Left cardiac atrium (tissue), 4 donors: ENCODE data around the gene H3-3A. TPM values are rescaled to one million over a fixed set of nuclear protein-coding genes. Genes with fewer than 3 reads are reported as not detected.

ENCODE experiments used
- ATAC-seq, 2 donors: fragments of 200-7000 bp; cut with Tn5 transposase; one replicate each; pipeline ENCODE4 v1.9.1; 2020; ENCODE audit warnings: mild to moderate bottlenecking in 2 of 2, moderate library complexity in 2 of 2
- DNase-seq: peaks from one replicate; pipeline ENCODE4 v3.0.0-alpha.2; 2020
- intact Hi-C, 2 donors: fragments of 100-400 bp; cut with DNase I; formaldehyde crosslinking; loops; one replicate each; pipeline versions ENCODE4 v1.14.1 to v1.15.1; 2022 to 2023
- long read RNA-seq: library from polyadenylated mRNA; unstranded; transcript quantifications from one replicate; pipeline ENCODE4 v2.0.0, GENCODE V29; 2021
- total RNA-seq, 2 donors: library from RNA; stranded (reverse); fragmentation: NEBNext Ultra II Directional; extraction: Animal tissue kit (Norgen Biotek cat#: 25700); gene quantifications; one replicate each; pipeline ENCODE4 v1.2.1, GENCODE V29; 2021
- donor health status: DM: no; HTN: yes; CAD: no.
- donor health status: DM: no; HTN: yes; CAD: no; lungs with severe emphysema.
- donor health status: DM: yes; HTN: yes; CAD: no.
- donor health status: Dilated cardiomyopathy.

Gene H3-3A
- total RNA-seq, result 100 to 1,000 TPM; 285 to 316 TPM
- long read RNA-seq, transcript H3F3A-203 (4 exons, 1,088 nt), result major isoform, 23 of 24 reads
- long read RNA-seq, partial matches to known transcripts, result 0 of 24 reads
- long read RNA-seq, other reads (novel, unspliced or antisense), result 0 of 24 reads

DNA sequence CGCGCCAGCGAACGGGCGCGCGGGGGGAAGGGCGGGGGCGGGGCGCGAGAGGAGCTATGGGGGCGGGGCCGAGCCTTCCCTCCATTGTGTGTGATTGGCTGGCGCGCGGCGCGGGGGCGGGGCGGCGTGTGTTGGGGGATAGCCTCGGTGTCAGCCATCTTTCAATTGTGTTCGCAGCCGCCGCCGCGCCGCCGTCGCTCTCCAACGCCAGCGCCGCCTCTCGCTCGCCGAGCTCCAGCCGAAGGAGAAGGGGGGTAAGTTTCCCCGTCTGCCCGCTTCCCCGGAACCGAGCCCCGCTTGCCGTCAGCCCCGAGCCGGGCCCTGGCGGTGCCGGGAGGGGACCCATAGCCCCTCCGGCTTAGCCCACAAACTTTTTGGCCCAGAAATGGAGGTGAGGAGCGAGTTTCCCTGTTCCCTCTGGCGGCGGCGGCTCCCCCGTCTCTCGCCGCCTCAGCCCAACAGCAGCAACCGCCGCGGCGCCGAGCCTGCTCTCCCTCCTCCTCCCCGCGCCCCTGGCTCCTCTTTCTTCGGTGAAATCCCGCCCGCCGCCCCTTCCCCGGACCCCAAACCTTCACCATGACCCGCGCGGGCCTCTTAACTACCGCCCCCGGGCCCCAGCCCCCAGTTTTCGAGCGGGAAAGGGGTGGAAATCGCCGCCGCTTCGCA, at the start of gene H3-3A:
Gene H3-3A, plus strand, starts transcription at position 159 of the 666 bp plus-strand sequence. CDS start 1,636 bp downstream, outside the sequence.
- peak; percentile 99 for DNase-seq
- peak; percentile 93 for ATAC-seq
- intact Hi-C loops, result loop anchor here in 1 of 2 donors (1.0 kb wide), 1 partner anchor 48 kb away; no protein-coding TSS in a partner anchor

GRCh38 chr1:226017070-226017469, 45.4 kb upstream of the H3-3A start:
- DNase-seq (no peak), ATAC-seq (no peak)
- intact Hi-C loops, result no loop called here

DNA sequence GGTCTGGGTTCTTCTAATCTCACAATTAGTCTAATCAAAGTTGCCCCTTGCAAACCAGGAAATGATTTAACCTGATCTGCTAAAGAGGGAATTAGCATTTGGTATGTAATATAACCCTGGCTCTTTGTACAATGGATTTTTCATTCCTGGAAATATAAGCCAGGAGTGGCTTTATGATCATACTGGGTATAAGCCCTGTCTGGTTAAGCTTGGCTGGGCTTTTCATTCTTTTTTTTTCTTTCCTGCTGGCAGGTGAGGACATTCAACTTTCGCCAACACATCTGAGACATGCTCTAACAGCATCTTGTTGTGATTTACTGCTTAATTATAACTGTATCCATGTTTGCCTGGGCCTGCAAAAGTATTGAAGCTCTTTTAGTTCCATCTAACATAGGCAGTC, 42.9 kb upstream of the H3-3A start:
- intact Hi-C loops, result no loop called here
- DNase-seq (no peak), ATAC-seq (no peak)

- intact Hi-C loops, result no loop called here
- DNase-seq, result no peak
- no peak for ATAC-seq
Observed at GRCh38 chr1:226021401-226021800, 41.1 kb upstream of the H3-3A start.

GRCh38 chr1:226021801-226022200, 40.7 kb upstream of the H3-3A start:
- ATAC-seq, result no peak
- intact Hi-C loops, result no loop called here

DNA sequence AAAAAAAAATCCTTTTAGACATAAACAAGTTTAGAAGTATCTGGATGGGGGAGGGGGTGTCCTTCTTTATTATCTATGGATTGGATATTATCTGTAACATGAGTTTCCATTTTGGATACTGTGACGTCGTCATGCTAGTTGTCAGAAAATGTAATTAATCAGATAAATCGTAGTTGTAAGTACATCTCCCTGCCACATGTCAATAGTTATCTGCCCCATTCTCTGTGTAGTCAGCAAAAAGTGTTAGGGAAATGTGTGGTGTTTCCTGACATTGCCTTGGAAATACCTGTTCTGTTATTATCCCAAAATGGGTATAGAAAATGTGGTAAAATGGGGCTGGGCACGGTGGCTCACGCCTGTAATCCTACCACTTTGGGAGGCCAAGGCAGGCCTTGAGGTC, 38.8 kb upstream of the H3-3A start:
- ATAC-seq, result no peak
- intact Hi-C loops, result no loop called here
- no peak for DNase-seq

More at GRCh38 chr1:226021801-226022200, 40.7 kb upstream of the H3-3A start:
- no peak for DNase-seq

GRCh38 chr1:226026833-226027232, 35.7 kb upstream of the H3-3A start:
- ATAC-seq, result no peak
- DNase-seq, result no peak
- intact Hi-C loops, result no loop called here

- DNase-seq (no peak), ATAC-seq (no peak)
- intact Hi-C loops, result no loop called here
Observed at GRCh38 chr1:226027538-226028217, 34.8 kb upstream of the H3-3A start.

DNA sequence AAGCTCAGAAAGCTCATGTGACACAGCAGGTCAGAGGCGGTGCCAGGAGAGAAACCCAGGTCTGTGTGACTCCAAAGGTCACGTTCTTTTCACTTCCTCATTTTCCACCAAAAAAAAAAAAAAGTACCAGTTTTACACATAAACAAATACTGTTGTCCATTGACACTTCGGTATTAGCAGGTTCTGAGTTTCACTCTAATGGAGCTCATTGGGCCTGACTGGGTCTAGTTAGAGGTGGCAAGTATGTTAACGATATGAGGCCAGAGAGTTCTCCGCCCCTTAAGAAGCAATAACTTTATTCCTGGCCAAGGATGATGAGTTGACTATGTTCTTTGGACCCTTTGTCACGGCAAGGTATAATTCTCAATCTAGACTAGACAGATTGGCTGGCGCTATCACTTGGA, 33.4 kb upstream of the H3-3A start:
- peak in 1 of 2 donors; percentile 16 for ATAC-seq
- intact Hi-C loops, result no loop called here
- no peak for DNase-seq

DNA sequence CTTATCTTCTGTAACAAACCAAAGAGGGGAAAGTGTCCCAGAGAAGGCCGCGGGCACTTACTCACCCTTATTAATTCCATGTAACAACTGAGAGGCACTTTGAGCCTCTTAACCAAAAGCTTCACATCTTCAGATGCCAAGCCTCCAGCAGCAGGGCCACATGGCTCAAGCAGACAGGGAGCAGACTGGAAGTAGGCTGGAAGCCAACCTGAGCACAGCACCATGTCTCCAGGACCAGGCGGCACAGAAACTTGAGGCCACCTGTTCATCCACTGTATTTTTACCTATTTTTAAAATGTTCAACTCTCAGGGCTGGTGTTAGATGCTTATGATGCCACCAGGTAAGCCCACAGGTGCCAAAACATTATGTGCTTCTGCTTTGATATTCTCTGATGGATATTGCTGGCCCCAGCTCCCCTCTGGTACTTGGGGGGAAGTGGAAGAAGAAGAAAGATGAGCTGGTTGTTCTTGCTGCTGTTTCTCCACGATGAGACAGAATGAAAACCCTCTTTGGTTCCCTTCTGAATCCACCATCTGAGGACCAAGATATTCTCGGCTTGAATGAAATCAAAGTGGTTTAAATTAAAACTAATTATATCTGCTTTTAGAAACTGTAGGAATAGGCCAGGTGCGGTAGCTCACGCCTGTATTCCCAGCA, 32.8 kb upstream of the H3-3A start:
- ATAC-seq, result no peak
- intact Hi-C loops, result no loop called here
- no peak for DNase-seq

DNA sequence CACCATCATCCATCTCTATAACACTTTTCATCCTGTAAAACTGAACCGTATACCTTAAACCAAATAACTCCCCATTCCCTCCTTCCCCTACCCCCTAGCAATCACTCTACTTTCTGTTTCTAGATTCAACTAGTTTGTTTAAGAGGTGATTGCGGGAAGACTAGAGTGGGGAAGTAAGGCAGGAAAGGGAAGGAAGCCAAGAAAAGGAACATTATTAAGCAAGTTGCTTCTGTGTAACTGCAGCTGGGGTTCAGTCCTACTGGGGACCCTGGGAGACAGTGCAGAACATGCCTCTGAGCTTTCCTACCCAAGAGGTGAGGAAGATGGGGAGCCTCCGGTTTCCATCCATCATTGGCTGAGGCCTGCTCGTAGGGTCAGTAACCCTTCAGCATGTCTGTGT, 28.9 kb upstream of the H3-3A start:
- ATAC-seq, result peak in 1 of 2 donors; percentile 36
- DNase-seq, result no peak
- intact Hi-C loops, result no loop called here

DNA sequence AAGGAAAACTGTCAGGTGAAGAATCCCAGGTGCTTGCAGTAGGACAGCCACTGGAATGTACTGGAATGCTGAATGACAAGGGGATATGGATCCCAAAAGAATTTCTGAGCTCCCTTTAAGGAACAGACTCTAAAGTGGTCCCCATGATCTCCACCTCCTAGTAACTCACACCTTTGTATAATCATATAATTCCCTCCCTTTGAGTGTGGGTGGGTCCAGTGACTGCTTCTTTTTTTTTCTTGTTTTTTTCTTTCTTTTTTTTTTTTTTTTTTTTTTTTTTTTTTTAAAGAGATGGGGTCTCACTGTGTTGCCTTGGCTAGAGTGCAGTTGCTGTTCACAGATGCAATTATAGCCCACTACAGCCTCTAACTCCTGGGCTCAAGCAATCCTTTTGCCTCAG, 28.5 kb upstream of the H3-3A start:
- intact Hi-C loops, result no loop called here
- no peak for ATAC-seq
- no peak for DNase-seq

DNA sequence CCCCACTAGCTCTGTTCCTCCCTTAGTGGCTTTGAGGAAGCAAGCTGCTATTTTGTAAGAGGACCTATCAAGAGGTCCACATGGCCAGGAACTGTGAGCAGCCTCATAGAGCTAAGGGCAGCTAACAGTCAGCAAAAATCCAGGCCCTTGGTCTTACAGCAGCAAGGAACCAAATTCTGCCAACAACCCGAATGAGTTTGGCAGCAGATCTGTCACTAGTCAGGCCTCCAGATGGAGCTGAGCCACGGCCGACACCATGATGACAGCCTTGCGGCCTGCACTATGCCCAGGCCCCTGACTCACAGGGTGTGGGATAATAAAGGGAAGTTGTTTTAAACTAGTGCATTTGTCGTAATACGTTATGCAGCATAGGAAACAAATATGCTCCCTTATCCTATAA, 28.0 kb upstream of the H3-3A start:
- ATAC-seq (peak; percentile 97 to 98), DNase-seq (peak; percentile 92)
- intact Hi-C loops, result no loop called here

- intact Hi-C loops, result no loop called here
- DNase-seq (no peak), ATAC-seq (no peak)
Observed at GRCh38 chr1:226035915-226036314, 26.6 kb upstream of the H3-3A start.

DNA sequence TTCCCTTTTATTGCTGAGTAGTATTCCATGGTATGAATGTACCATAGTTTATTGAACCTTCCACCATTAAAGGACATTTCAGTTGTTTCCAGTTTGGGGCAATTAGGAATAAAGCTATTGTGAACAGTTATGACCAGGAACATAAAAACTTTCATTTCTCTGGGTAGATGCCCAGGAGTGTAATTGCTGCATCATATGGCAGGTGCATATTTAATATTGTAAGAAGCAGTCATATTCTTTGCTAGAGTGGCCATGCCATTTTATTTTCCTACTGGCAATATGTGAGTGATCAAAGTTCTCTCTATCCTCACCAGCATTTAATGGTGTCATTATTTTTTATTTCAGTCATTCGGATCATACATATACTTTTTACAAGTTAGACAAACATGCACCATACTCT, 23.9 kb upstream of the H3-3A start:
- DNase-seq, result no peak
- ATAC-seq, result no peak
- intact Hi-C loops, result no loop called here

DNA sequence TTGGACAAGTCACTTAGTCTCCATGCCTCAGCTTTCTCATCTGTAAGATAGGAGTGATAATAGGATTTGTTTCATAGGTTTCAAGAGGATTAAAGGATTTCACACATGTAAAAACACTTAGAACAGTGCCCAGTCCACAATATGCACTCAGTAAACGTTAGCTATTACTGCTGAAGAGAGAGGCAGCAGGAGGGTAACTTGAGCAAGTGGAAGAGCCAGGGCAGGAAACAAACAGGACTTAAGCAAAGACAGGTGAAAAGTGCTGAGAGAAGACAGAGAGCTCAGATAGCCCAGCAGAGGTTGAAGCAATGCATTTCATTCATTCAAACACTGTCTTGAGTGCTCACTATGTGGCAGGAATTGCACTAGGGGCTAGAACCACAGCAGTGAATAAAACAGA, 21.1 kb upstream of the H3-3A start:
- no peak for DNase-seq
- ATAC-seq, result no peak
- intact Hi-C loops, result no loop called here

DNA sequence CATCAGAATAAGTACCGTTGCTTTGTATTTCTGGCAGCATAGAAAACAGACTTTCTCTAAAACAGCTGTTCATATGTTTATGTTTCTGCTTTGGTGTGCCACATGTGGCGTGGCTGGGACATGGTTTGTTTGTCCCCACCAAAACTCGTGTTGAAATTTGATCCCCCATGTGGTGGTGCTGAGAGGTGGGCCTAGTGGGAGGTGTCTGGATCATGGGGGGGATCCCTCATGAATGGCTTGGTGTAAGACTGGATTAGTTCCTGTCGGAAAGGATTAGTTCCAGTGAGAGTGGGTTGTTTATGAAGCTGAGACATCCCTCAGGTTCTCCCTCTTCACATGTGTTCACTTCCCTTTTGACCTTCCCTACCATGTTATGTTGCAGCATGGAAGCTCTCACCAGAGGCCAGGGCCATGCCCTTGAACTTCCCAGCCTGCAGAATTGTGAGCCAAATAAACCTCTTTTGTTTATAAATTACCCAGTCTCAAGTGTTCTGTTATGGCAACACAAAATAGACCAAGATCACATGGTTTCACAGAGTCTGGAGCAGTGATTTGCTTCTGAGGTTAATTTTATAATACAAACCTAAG, 17.9 kb upstream of the H3-3A start:
- DNase-seq (no peak), ATAC-seq (no peak)
- intact Hi-C loops, result no loop called here

GRCh38 chr1:226046240-226046639, 16.3 kb upstream of the H3-3A start:
- no peak for ATAC-seq
- DNase-seq, result no peak
- intact Hi-C loops, result no loop called here

GRCh38 chr1:226047495-226047894, 15.0 kb upstream of the H3-3A start:
- intact Hi-C loops, result no loop called here
- DNase-seq (no peak), ATAC-seq (peak; percentile 26 to 61)

DNA sequence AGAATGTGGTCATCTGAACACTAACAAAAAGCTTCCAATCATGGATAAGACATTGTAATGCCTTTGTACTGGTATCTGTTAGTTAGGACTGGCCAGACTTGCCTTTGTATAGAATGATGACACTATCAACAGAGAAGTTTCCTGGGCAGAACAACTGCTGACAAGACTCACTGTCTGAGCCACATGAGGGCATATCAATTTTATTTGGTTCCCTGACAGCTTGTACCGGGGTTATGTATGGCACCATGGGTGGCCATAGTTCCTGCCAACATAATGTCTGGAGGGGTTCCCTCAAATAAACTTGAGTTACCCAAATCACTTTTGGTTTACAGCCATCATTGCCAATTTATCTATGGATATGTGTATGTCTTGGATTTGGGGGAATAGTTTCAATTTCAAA, 13.6 kb upstream of the H3-3A start:
- intact Hi-C loops, result no loop called here
- DNase-seq (no peak), ATAC-seq (no peak)
